ENCODE results near the gene SNRPD2. TPM values are rescaled to one million over a fixed set of nuclear protein-coding genes. Genes with fewer than 3 reads are reported as not detected.
A peak's percentile ranks its signal among the peaks of the same experiment; 100 is the strongest.
"Not testable (repeated sequence)": the region's sequence is repeated elsewhere in the genome, so short reads cannot be mapped to it uniquely, and the experiment has no call there.

SNRPD2 gene
- 221 and 278 TPM in 2 replicates for total RNA-seq

GRCh38 chr19:45691516-45692186 is at the start of gene SNRPD2:
SNRPD2 (minus strand) TSS chr19:45691953; CDS start chr19:45691888, 65 bp downstream.
- peak; percentile 77 for DNase-seq (ENCODE audit: extremely low read depth, low read depth, low spot score)

GRCh38 chr19:45739498-45740439 is 48.0 kb upstream of the SNRPD2 start:
- no peak for DNase-seq (ENCODE audit: extremely low read depth, low read depth, low spot score)

- DNase-seq (ENCODE audit: extremely low read depth, low read depth, low spot score): no peak
Observed at GRCh38 chr19:45733160-45733810, 41.5 kb upstream of the SNRPD2 start, which contains the start of gene MEIOSIN. MEIOSIN (plus strand) TSS chr19:45733439; CDS start chr19:45735377, 1,938 bp downstream.

- DNase-seq (ENCODE audit: extremely low read depth, low read depth, low spot score): peak; percentile 83
Observed at GRCh38 chr19:45730368-45731288, 38.9 kb upstream of the SNRPD2 start, which contains the start of gene FBXO46. FBXO46 (minus strand) TSS chr19:45730896; CDS start chr19:45713495, 17,401 bp downstream.

GRCh38 chr19:45729800-45730290 is 38.1 kb upstream of the SNRPD2 start:
- no peak for DNase-seq (ENCODE audit: extremely low read depth, low read depth, low spot score)

- not testable (repeated sequence) for DNase-seq (ENCODE audit: extremely low read depth, low read depth, low spot score)
Observed at GRCh38 chr19:45728683-45729082, 36.9 kb upstream of the SNRPD2 start.

GRCh38 chr19:45720065-45720464 is 28.3 kb upstream of the SNRPD2 start:
- DNase-seq (ENCODE audit: extremely low read depth, low read depth, low spot score): not testable (repeated sequence)

GRCh38 chr19:45717983-45718650 is 26.4 kb upstream of the SNRPD2 start:
- no peak for DNase-seq (ENCODE audit: extremely low read depth, low read depth, low spot score)

- peak; percentile 96 for DNase-seq (ENCODE audit: extremely low read depth, low read depth, low spot score)
Observed at GRCh38 chr19:45717131-45717982, 25.6 kb upstream of the SNRPD2 start.

GRCh38 chr19:45716359-45717130 is 24.8 kb upstream of the SNRPD2 start:
- no peak for DNase-seq (ENCODE audit: extremely low read depth, low read depth, low spot score)

GRCh38 chr19:45715139-45715538 is 23.4 kb upstream of the SNRPD2 start:
- no peak for DNase-seq (ENCODE audit: extremely low read depth, low read depth, low spot score)

- DNase-seq (ENCODE audit: extremely low read depth, low read depth, low spot score): no peak
Observed at GRCh38 chr19:45713141-45713540, 21.4 kb upstream of the SNRPD2 start.

GRCh38 chr19:45712699-45713067 is 20.9 kb upstream of the SNRPD2 start:
- no peak for DNase-seq (ENCODE audit: extremely low read depth, low read depth, low spot score)

- DNase-seq (ENCODE audit: extremely low read depth, low read depth, low spot score): no peak
Observed at GRCh38 chr19:45711851-45712698, 20.3 kb upstream of the SNRPD2 start.

GRCh38 chr19:45710356-45711130 is 18.8 kb upstream of the SNRPD2 start:
- DNase-seq (ENCODE audit: extremely low read depth, low read depth, low spot score): no peak

All from glomerular endothelial cell (primary cell).